HG03575 (cell line): ENCODE results near the gene MTURN.
"Not testable (repeated sequence)": the region's sequence is repeated elsewhere in the genome, so short reads cannot be mapped to it uniquely, and the experiment has no call there.

Source experiments
- ATAC-seq: cut with Tn5 transposase; IDR thresholded peaks from one replicate; pipeline ENCODE4 v1.9.1; 2021; ENCODE audit not compliant: unreplicated experiment, insufficient number of reproducible peaks, low FRiP score; ENCODE audit errors: extremely low read depth

Gene MTURN

DNA sequence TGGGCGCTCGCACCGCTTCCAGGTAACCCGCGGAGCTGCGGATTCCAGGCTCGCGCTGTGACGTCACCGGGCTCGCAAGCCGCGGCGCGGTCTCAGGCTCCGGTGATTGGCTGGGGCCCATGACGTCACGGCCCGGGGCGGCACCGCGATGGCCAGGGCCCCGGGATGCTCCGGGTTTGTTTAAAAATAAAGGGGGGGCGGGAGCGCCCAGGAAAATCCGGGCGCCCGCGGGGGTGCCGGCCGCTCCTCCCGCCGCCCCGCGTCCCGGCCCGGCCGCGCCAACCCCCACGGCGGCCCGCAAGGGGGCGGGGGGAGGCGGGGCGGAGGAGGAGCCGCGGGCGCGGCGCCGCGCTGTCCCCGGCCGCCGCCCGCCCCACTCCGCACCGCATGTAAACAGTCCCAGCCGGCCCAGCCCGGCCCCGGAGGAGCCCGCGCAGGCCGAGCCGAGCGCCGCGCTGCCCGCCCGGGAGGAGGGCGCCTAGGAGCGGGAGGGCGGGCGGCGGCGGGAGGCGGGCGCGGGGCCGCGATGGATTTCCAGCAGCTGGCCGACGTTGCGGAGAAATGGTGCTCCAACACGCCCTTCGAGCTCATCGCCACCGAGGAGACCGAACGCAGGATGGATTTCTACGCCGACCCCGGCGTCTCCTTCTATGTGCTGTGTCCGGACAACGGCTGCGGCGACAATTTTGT lies at the start of gene MTURN:
Gene MTURN (plus strand): TSS at position 376 of the 690 bp plus-strand sequence. CDS start 151 bp downstream, at position 527.
- ATAC-seq, result no peak

DNA sequence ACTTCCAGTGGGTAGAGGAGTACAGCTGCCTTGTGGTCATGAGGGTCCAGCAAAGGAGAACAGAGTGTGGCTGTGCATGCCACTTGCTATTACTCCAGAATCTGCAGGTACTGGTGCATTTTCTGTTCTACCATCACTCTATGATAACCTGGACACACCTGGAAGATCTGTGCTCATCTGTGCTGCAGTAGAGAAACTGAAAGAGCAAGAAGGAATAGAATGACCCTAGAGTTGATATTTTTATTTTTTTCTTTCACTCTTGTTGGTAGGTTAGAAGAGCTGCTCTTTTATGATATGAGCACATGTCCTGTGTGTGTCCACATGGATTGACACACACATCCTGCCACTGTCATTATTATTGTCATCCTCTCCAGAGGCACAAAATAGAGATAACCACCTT lies 48.3 kb upstream of the MTURN start:
- no peak for ATAC-seq

DNA sequence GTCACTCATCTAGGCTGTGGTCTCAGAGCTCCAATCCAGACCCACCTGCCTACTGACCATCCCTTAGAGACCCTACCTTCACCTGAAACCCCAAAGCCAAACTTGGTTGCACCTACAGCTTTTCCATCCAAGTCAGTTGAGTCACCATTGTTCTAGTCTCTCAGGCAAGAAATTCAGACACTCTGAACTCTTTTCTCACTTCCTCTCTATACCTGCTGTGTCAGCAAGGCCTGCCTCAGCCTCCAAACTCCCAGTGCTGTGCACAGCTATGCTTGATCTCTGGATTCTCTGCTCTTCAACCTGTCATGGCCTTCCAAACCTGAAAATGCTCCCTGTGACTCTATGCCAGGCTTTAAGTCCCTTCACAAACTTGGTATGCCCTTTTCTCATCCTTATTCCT lies 47.4 kb upstream of the MTURN start:
- no peak for ATAC-seq

DNA sequence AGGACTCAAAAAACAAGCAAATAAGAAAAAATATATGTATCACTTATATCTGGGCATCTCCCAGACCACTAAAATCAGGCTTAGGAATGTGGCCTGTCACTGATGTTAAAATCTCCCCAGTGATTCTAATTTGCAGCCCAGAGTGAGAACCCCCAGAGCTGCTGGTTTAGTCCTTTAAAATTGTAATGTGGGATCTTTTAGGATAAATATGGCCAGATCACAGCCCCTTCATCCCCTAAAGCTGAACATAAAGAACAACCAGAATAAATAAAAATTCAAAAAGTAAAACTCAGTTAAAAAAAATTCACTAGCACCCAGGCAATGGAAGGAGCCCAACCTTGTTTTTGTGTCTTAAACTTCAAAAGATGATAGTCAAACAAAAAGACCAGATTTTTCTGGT lies 46.4 kb upstream of the MTURN start:
- ATAC-seq, result no peak

DNA sequence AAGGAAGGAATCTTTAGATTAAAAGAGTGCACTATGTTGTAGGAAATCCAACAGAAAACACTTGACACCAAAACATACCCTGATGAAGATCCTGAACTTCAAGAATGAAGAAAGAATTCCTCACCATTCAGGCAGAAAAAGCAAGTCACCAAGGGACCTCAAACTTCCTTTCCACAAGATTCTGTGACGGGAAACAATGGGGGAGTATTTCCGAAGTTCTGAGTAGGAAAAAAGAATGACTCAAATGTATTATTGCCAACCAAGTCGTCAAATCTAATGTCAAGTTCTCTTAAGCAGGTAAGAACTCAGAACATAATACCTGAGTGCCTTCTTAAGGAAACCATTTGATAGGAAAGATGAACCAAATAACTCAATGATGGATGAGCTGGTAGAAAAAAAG lies 44.7 kb upstream of the MTURN start:
- no peak for ATAC-seq

DNA sequence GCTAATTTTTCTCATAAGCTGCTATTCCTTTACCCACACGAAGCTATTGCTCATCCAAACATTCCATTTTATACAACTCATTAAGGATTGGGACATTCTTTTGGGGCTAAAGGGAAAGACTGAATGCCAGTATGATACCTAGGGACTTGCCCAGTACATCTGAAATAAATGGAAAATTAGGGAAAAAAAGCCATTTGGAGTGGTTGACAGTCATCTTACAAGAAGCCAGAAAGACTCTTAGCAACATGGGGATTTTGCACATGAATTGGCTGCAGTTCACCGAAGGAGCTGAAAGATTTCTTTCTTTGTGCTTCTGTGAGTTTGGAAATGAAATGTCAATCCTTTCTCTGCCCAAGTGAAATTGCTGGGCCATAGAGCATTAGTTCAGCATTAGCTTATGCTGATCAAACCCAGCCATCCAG lies 43.3 kb upstream of the MTURN start:
- no peak for ATAC-seq

DNA sequence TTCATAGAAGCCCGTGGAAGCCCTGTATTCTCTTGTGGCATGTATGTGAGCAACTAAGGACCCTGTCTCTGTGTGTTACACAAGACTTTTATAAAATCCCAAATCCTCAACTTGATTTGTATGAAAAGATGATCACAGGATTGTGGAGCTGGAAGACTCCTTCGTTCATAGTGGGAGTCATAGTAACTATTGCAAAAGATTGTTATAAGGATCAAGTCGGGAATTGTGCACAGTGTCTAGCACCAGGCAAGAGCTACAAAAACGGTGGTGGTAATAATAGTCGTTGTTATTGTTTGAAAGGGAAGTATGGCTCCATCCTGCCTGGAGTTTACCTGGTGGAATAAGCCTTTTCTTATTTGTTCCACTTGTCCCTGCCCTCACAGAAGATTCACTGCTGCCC lies 42.8 kb upstream of the MTURN start:
- no peak for ATAC-seq

DNA sequence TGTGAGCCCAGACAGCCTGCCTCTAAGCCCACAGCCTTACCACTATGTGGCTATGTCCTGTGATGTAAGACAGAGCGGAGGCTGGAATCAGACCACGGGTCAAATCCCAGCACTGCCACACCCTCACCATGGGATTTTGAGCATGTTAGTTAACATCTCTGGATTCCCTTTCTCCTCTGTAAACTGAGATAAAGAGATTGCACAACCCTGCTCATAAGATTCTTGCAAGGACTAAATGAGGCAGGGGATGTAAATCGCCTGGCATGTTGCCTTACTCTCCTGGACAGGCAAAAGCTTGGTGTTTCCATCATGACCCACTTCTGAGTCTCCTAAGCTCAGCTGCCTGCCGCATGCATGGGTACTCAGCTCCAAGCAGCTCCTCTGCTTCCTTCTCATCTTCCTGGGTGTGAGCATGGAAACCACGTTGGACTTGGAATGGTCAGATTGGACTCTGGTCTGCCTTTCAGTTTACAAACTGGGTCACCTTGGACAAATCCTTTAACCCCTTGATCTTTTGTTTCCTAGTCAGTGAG lies 41.3 kb upstream of the MTURN start:
- no peak for ATAC-seq

DNA sequence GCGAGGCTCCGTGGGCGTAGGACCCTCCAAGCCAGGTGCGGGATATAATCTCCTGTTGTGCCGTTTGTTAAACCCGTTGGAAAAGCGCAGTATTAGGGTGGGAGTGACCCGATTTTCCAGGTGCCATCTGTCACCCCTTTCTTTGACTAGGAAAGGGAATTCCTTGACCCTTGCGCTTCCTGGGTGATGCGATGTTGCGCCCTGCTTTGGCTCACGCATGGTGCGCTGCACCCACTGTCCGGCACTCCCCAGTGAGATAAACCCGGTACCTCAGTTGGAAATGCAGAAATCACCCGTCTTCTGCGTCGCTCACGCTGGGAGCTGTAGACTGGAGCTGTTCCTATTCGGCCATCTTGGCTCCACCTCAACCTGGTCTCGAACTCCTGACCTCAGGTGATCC lies 36.2 kb upstream of the MTURN start:
- ATAC-seq, result not testable (repeated sequence)

DNA sequence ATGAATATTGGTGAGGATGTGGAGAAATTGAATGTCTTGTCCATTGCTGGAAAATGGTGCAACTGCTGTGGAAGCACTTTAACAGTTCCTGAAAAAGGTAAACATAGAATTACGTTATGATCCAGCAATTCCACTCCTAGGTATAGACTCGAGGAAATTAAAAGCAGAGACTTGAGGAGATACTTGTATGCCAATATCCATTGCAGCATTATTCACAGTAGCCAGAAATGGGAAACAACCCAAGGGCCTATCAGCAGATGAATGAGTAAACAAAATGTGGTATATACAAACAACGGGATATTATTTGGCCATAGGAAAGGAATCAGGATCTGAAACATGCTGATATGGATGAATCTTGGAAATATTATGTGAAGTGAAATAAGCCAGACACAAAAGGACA lies 32.5 kb upstream of the MTURN start:
- no peak for ATAC-seq

DNA sequence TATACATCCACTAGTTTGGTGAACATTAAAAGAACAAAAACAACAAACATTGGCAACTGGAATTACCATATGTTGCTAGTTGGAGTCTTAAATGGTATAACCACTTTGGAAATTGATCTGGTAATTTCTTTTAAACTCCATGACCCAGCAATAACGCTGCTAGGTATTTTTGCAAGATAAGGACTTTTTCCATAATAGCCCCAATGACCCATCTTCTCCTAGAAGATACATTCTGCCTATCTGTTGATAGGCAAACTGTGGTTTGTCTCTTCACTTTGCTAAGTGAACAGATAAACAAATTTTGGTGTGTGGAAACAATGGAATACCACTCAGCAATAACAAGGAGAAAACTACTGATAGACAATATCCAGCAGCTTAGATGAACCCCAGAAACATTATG lies 30.6 kb upstream of the MTURN start:
- no peak for ATAC-seq

DNA sequence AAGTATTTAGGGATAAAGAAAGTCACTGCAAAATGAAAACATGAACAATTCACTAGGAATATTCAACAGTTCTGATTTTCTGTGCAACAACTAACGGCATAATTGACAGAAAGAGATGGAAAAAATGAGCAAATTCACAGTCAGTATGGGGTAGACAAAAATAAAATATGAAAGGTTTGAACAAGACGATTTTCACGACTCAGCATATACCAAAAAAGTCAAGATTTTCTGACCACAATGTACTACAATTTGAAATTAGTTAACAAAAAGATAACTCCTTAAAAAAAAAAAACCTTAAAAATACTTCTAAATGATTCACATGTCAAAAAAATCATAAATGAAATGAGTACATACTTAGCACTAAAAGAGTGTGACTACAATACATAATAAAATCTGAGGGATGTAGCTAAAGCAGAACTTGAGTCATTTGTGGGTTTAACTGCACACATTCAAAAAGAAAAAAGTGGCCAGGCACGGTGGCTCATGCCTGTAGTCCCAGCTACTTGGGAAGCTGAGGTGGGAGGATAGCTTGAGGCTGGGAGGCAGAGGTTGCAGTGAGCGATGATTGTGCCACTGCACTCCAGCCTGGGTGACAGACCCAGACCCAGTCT lies 22.6 kb upstream of the MTURN start:
- ATAC-seq, result no peak

DNA sequence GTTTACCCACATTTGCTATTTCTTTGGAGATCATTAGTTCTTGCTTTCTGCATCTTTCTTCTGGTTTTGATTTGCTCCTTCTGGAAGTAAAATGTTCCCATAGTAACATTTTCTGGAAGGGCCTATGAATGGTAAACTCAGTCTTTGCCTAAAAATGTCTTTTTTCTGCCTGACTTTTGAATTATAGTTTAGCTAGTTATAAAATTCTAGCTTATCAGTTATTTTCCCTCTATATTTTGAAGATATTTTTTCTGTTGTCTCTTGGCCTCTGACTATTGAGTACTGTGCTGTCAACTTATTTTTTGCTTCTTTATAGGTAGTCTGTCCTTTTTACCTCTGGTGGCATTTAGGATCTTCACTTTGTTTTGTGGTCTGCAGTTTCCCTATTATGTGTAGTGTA lies 21.6 kb upstream of the MTURN start:
- no peak for ATAC-seq

DNA sequence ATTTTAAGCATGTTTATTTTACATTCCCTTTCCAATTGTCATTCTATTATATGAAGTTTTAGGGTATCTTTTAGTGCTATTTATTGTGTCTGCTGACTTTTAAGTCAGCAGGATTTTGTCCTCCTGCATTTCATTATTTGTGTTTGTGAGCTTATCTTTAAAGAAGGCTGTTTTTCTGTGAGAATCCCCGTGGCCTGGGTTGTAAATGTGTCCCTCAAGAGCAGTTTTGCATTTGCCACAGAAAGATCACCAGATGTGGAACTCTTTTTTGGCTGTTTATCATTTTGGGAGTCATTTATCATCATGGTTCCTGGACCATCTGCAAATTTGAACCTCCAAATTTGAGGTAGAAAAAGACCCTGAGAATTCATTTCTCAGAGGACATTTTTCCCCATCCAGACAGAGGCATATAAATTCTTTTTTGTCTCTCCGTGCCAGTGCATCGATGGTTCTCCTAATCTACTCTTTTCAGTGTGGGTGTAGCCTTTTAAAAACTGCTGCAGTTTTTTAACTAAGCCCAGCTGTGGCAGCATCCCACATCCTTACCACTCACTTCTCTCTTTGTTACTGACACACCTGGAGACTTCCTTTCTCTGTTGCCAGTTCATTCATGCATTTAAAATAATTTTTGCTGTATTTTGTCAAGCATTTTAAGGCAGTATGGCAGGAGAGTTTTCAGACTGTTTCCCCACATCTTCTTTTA lies 20.1 kb upstream of the MTURN start:
- ATAC-seq, result no peak

DNA sequence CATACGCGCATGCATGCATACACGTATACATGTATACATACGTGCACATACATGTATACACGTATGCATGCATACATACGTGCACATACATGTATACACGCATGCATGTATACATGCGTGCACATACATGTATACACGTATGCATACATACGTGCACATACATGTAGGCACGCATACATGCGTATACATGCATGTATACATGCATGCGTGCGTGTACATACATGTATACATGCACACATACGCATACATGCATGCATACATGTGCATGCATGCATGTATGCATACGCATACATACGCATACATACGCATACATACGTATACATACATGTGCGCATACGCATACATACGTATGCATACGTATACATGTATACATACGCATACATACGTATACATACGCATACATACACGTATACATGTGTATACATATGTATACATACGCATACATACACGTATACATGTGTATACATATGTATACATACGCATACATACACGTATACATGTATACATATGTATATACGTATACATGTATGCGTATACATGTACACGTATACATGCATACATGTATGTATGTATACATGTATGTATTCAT lies 19.0 kb upstream of the MTURN start:
- ATAC-seq, result no peak

DNA sequence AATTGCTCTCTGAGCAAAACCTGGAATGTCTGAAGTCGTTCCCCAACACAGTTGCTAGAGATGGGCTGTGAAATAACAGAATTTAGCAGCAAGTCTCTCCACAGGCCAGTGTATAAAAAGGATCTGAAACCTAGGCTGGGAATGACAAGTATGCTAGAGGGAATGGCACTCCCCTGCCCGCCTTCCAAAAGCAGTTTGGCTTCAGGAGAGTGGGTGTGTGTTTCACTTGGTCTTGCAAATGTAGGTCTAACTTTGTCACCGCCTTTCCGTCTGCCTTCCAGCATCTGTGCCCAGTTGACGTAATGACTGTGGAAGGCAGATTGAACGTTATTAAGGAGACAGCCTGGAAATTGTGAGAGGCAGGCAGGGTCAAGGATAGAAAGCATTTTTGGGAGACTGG lies 18.0 kb upstream of the MTURN start:
- ATAC-seq, result no peak

DNA sequence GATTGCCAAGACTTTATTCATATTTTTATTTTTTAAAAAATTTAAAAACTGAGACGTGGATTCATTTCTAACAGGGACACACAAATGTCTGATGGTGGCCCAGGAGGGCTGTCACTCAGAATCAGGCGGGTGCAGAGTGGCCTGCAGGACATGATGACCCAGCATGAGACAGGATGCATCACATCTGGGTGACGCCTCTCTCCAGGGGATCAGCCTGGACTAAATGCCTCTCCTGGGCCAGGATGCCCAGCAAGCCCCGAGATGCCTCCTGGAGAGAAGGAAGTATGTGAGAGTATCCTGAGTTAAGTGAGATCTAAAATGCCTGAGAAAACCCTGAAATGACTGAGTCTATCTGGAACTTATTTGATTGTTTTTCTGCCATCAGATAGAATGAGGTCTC lies 16.9 kb upstream of the MTURN start:
- no peak for ATAC-seq

DNA sequence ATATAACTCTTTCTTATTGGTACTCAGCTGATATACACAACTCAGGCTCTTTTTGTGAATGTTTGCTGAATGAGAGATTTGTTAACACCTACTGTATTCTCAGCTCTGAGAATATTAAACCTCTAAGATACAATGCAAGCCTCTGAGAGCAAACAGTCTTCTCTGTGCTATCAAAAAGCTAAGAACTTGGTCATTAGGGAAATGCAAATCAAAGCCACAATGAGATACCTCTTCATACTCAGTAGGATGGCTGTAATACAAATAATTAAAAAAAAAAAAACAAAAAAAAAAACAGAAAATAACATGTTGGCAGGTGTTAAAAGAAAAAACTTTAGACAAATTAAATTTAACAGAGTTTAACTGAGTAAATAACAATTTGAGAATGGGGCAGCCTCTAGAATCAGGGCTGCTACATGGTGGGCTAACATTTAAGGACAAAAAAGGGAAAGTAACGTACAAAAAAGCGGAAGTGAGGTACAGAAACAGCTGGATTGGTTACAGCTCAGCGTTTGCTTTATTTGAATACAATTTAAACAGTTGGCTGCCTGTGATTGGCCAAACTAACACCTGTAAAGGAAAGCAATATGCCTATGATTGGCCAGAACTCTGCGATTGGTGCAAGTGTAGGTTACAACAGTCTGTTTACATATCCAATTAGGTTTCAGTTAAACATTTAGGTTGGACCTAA lies 14.8 kb upstream of the MTURN start:
- no peak for ATAC-seq
